SK-N-SH treated with all-trans-retinoic acid at 6 μM for 48 hours (cell line): Measurements from ENCODE around the gene RBM14.
"Not testable (repeated sequence)": the region's sequence is repeated elsewhere in the genome, so short reads cannot be mapped to it uniquely, and the experiment has no call there.

Source experiments
- ZFP30 ChIP-seq: fragments of 450-650 bp; formaldehyde crosslinking; IDR thresholded peaks from 2 replicates; pipeline ENCODE4 v1.5.0; 2022; ENCODE audit warnings: mild to moderate bottlenecking, moderate library complexity
- ZNF70 ChIP-seq: fragments of 450-650 bp; formaldehyde crosslinking; IDR thresholded peaks from 2 replicates; pipeline ENCODE4 v1.5.0; 2020; ENCODE audit warnings: mild to moderate bottlenecking, moderate library complexity

DNA sequence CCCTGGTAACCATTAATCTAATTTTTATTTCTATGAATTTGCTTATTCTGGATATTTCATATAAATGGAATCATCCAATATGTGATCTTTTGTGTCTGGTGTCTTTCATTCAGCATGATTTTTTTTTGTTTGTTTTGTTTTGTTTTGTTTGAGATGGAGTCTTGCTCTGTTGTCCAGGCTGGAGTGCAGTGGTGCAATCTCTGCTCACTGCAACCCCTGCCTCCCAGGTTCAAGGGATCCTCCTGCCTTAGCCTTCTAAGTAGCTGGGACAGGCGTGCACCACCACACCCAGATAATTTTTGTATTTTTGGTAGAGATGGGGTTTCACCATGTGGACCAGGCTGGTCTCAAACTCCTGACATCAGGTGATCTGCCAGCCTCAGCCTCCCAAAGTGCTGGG lies 31.0 kb upstream of the RBM14 start:
- not testable (repeated sequence) for TF ChIP-seq ZFP30; ZNF70 (CRISPR knock-in tag)
